HG03521 (cell line): ENCODE data around the gene VN1R2.
"Not testable (repeated sequence)": the region's sequence is repeated elsewhere in the genome, so short reads cannot be mapped to it uniquely, and the experiment has no call there.

Source experiments
- ATAC-seq: cut with Tn5 transposase; IDR thresholded peaks from one replicate; pipeline ENCODE4 v1.9.1; 2021; ENCODE audit warnings: mild to moderate bottlenecking, moderate library complexity; ENCODE audit not compliant: unreplicated experiment

VN1R2 gene, protein sequence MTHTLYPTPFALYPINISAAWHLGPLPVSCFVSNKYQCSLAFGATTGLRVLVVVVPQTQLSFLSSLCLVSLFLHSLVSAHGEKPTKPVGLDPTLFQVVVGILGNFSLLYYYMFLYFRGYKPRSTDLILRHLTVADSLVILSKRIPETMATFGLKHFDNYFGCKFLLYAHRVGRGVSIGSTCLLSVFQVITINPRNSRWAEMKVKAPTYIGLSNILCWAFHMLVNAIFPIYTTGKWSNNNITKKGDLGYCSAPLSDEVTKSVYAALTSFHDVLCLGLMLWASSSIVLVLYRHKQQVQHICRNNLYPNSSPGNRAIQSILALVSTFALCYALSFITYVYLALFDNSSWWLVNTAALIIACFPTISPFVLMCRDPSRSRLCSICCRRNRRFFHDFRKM

DNA sequence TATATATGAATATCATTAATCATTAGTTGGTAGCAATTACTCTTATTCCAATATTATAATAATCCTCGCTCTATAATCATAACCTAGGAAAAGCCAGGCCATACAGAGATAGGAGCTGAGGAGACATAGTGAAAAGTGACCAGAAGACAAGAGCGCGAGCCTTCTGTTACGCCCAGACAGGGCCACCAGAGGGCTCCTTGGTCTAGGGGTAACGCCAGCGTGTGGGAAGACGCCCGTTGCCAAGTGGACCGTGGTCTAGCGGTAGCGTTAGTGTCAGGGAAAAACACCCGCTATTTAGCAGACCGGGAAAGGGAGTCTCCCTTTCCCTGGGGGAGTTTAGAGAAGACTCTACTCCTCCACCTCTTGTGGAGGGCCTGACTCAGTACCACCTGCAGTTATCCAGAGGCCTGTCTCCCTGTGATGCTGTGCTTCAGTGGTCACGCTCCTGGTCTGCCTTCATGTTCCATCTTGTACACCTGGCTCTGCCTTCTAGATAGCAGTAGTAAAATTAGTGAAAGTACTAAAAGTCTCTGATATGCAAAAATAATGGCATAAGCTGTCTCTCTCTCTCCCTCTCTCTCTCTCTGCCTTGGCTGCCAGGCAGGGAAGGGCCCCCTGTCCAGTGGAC, at the start of gene VN1R2:
VN1R2 (plus strand) TSS at position 578 of the 628 bp plus-strand sequence. CDS start 84 bp downstream, outside the sequence.
- ATAC-seq, result not testable (repeated sequence)

DNA sequence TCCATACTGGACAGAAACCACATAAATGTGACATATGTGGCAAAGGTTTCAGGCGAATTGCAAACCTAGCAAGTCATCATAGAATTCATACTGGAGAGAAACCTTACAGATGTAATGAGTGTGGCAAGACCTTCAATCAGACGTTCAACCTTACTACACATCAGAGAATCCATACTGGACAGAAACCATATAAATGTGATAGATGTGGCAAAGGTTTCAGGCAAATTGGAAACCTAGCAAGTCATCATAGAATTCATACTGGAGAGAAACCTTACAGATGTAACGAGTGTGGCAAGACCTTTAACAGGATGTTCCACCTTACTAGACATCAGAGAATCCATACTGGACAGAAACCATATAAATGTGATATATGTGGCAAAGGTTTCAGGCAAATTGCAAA, 46.5 kb upstream of the VN1R2 start:
- ATAC-seq, result not testable (repeated sequence)

DNA sequence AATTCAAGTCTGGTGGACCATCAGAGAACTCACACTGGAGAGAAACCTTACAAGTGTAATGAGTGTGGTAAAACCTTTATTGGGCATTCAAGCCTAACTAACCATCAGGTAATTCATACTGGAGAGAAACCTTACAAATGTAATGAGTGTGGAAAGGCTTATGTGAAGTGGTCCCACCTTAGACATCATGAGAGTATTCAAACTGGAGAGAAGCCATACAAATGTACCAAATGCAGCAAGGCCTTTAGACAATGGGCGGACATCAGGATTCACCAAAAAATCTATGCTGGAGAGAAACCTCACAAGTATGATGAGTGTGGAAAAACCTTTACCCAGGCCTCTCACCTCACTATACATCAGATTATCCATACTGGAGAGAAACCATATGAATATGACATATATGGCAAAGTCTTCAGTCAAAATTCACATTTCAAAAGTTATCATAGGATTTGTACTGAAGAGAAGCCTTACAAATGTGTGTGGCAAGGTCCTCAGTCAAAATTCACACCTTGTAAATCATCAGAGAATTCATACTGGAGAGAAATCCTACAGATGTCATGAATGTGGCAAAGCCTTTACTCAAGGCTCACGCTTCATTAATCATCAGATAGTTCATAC, 45.3 kb upstream of the VN1R2 start:
- no peak for ATAC-seq

DNA sequence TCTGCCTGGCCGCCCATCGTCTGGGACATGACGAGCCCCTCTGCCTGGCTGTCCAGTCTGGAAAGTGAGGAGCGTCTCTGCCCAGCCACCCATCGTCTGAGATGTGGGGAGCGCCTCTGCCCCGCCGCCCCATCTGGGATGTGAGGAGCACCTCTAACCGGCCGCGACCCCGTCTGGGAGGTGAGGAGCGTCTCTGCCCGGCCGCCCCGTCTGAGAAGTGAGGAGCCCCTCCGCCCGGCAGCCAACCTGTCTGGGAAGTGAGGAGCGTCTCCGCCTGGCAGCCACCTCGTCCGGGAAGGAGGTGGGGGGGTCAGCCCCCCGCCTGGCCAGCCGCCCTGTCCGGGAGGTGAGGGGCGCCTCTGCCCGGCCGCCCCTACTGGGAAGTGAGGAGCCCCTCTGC, 35.4 kb upstream of the VN1R2 start:
- not testable (repeated sequence) for ATAC-seq

DNA sequence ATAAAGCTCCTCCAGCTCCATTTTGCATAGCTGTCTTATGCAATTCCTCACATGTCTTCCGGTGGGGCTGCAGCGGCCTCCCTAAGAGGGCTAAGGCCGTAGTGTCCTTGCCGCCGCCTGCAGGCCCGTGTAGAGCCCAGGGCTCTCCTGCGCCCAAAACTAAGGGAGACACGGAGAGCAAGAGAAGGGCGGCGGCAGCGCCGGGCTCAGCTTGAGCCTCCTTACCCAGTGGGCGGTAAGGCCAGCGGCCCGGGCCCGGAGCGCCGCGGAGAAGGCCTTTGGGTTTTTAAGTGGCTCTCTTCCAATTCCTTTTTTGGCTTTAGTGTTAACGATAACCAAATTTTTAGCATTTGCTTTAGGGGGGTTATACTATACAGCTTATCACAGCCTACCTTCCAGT, 33.5 kb upstream of the VN1R2 start:
- ATAC-seq, result no peak

DNA sequence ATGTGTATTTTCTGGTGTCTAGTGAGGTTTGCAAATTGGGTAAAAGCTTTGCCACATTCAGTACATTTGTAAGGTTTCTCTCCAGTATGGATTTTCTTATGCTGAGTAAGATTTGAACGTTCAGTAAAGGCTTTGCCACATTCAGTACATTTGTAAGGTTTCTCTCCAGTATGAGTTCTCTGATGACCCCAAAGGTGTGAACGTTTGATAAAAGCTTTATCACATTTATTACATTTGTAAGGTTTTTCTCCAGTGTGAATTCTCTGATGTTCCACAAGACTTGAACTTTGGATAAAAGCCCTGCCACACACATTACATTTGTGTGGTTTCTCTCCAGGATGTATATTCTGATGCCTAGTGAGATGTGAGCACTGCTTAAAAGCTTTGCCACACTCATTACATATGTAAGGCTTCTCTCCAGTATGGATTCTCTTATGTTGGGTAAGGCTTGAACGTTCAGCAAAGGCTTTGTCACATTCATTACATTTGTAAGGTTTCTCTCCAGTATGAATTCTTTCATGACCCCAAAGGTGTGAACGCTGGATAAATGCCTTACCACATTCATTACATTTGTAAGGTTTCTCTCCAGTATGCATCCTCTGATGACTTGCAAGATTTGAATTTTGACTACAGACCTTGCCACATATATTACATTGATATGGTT, 20.8 kb upstream of the VN1R2 start:
- ATAC-seq, result no peak

DNA sequence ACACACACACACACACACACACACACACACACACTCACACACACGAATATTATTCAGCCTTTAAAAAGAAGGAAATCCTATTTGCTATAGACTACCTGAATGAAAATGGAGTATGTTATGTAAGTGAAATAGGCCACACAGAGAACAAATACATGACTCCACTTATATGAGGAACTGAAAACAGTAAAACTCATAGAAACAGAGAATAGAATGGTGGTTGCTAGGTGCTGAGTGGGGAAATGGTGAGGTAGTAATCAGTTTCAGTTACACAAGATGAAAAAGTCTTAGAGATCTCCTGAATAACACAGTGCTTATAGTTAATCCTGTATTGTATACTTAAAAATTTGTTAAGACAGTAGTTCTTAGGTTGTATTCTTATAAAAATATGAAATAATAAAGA, 11.6 kb upstream of the VN1R2 start:
- ATAC-seq, result no peak

DNA sequence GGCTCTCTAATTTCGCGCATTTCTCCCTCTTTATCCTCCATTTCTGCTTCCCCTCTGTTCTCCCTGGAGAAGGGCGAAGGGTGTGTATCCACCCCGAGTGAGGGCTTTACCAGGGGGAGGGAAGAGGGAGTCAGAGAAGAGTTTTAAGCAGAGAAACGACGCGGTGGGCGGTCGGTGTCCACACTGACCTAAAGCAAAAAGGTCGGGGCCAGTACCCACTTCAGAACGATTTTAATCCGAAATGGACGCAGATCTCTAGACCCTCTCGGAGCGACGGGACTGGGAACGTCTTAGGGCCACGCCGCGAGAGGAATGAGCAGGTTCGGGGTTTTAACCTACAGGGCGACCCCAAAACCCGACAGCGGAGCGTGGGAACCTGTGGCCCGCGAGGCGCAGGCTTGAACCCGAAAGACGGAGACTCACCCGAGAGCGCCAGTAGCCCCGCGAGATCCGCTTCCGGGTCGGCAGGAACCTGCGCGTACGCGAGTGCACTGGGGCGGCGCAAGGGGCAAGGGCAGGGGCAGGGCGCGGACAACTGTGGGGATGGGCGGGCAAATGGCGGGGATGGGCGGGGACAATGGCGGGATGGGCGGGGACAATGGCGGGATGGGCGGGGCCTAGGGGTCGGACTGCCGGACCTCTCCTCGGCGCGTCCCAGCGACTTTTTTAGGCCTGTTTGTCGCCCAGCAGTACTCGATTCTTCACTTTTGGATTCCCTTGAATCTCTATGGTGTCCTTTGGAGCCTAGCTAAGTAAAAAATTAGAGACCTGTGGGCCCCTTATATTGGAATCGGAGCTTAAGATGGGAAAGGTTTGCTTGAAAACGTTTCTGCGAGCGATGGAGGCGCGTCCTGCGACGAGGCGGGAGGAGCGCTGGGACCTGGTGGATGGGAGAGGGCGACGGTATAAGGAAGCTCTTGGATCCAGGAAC, 3.4 kb upstream of the VN1R2 start, which contains the start of gene ZNF677:
ZNF677 (minus strand) TSS at position 463 of the 931 bp plus-strand sequence. CDS start 3,323 bp downstream, outside the sequence.
- no peak for ATAC-seq

DNA sequence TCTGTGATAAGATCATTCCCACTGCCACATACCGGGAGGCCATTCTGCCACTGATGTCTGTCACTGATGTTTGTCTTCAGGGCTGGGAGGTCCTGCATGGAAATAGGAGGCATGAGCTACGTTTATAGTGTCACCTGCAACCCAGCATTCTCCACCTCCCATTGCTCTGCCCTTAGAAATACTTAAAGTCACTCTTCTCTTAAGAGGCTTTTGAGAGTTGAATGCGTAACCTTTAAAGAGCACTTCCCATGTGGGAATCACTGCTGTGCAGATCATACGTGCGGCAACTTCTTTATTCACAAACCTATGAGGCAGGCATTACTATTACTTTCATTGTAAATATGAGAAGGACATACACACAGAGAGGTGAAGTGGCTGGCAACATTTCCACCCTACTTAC, 9.5 kb downstream of the VN1R2 start, which contains the start of gene VN1R4:
VN1R4 (minus strand) TSS at position 101 of the 400 bp plus-strand sequence; CDS start at position 43, 58 bp downstream.
- not testable (repeated sequence) for ATAC-seq

DNA sequence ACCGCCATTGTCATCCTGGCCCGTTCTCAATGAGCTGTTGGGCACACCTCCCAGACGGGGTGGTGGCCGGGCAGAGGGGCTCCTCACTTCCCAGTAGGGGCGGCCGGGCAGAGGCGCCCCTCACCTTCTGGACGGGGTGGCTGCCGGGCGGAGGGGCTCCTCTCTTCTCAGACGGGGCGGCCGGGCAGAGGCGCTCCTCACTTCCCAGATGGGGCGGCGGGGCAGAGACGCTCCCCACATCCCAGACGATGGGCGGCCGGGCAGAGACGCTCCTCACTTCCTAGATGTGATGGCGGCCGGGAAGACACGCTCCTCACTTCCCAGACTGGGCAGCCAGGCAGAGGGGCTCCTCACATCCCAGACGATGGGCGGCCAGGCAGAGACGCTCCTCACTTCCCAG, 11.8 kb downstream of the VN1R2 start:
- not testable (repeated sequence) for ATAC-seq

DNA sequence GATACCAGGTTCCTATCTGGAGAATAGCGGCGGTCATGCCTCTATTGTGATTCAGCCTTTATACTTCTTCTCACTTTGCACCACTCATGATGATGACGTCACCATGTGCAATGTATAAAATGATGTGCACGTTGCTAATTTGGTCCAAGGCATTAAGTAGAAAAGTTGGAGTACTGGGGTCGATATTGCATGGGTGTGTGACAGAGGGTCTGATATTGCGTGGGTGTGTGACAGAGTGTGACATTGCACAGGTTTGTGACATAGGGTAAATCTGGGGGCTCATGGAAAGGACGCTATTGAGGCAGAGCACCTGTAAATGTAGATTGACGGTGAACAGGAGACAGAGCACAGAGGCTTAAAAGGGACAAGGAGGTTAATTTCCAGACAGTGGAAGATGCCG, 14.0 kb downstream of the VN1R2 start:
- no peak for ATAC-seq

DNA sequence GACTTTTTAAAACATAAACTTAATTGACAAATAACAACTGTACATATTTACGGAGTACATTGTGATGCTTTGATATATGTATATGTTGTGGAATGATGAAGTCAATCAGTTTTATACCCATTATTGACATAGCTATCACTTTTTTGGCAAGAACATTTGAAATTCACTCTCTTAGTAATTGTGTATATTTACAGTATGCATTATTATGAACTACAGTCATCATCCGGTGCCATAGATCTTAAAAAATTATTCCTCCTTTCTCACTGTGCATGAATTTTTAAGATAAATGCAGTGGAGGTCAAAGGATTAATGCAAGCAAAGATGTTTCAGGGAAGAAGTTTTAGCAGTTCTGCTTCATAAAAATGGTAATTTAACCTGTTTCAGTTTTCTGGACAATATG, 17.4 kb downstream of the VN1R2 start:
- ATAC-seq, result no peak

DNA sequence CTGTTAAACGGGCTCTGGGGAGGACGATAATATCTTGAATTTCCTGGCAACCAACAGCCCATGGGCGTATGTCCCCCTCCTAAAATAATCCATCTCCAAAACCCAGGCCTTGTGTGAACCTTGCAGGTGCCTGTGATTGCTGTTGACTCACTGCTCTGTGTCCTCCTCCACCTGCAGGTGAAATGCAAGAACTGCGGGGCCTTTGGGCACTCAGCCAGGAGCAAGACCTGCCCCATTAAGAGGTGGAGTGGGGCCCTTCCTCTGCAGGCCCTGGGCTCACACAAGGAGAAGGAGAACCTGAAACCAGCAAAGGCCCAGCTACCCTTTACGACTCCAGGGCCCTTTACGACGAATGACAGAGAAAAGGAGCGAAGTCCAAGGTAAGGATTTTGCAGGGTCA, 23.9 kb downstream of the VN1R2 start:
- ATAC-seq, result not testable (repeated sequence)

DNA sequence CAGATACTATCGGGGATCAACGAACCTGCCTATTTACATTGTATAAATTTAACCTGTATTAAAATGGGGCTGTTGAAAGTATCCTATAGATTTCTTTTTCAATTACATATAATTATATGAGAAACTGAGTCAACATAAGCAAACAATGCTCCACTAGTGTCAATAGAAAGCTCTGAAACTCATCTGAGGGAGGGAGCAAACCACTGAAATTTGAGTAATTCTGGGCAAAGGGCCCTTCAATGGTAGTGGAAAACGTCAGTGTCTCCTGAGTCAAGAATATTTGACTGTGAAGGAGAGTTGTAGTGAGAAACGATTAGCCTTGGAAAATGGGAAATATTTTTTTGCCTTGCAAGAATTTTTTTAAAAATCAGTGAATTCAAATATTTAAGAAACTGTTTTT, 27.0 kb downstream of the VN1R2 start:
- ATAC-seq, result no peak

DNA sequence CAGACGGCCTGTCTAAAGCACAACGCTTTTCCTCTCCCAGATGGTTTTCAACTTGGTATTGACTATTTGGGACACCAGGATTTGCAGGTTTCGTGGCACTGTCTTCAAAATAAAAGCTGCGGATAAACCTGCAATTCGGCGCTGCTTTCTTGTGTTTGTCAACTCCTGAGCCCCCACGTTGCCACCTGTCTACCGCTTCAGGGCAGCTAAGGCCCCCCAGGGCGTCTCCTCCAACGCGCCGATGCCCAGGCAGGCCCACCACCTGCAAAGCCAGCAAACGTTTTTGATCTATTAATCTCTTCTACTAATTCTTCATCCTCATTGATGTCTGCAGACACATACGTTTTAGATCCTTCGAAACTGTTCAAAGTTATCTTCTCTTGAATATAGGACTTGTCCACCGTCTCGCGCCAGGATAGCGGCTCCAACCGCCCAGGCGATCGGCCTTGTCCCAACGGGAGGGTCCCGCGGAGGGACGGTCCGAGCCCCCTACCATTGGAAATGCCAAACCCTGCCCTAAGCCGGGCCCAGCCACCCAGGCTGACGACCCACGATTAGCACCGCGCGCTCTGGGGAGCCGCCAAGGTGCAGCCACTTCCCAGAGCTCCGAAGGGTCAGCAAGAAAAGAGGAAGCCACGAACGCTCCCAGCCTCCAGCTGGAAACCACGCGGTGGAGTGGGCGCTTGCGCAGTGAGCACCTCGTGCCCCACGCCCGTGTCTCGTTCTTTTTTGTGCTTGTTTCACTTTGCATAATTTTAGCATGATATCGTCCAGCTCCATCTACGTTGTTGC, 32.9 kb downstream of the VN1R2 start:
- no peak for ATAC-seq

DNA sequence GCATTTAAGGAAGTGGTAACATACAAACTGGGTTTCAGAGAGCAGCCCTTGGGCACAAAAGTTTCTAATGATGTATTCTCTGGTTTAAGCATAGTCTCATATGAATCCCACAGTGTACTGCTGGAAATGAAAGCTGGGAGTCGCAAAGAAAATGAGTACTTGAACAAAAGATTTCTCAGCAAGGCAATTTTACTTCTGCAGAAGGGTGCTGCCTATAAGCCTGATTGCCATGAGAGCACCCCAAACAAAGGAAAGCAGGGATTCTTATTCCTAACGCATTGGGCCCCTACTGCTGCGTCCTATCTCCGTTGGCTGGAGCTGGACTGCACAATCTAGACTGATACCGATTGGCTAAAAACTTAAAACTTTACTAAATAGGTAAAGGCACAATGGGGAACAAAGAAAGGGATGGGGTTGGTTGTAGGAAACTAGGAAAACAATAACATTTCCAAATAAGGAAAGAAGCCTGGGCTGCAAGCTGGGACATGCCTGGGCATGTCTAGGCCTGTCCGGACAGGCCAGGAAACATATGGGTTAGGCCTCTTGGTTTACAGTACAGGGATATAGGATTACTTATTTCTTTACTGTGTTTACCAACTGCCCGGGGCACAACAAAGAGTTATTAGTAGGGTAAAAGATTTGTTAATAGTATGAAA, 36.8 kb downstream of the VN1R2 start:
- ATAC-seq, result no peak

DNA sequence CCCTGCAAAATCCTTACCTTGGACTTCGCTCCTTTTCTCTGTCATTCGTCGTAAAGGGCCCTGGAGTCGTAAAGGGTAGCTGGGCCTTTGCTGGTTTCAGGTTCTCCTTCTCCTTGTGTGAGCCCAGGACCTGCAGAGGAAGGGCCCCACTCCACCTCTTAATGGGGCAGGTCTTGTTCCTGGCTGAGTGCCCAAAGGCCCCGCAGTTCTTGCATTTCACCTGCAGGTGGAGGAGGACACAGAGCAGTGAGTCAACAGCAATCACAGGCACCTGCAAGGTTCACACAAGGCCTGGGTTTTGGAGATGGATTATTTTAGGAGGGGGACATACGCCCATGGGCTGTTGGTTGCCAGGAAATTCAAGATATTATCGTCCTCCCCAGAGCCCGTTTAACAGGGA, 43.2 kb downstream of the VN1R2 start:
- ATAC-seq, result not testable (repeated sequence)

DNA sequence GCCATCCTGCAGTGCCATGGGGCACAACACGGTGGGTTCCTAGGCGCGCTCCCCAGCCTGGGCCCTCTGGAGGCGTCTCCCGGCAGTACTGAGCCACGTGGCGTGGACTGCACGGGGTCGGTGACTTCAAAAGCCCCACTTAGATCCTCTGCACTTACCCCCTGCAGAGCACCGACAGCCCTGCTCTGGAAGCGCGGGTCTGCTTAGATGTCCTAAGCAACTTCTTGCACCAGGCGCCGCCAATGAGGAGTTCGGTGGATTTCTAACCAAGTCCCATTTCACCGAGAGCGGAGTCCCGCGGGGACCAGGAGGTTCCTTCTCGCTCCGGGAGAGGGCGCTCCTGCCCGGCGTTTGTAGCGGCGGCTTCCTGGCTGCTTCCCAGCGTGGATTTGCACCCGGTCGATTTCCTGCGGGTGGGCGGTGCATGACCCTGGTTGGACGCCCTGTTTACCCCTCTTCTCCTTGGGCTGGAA, 50.3 kb downstream of the VN1R2 start:
- no peak for ATAC-seq
